Naive B cell (primary cell): ENCODE measurements around the gene RGSL1. TPM values are rescaled to one million over a fixed set of nuclear protein-coding genes. Genes with fewer than 3 reads are reported as not detected.

Experiments
- ATAC-seq, 2 donors: fragments of 150-1000 bp; cut with Tn5 transposase; 2 replicates each; pipeline ENCODE4 v1.10.0; 2021; ENCODE audit warnings: low read depth in 2 of 2, mild to moderate bottlenecking in 2 of 2, moderate library complexity in 2 of 2
- DNase-seq: peaks from one replicate; pipeline ENCODE4 v3.0.0; 2022
- H3K27ac Mint-ChIP-seq, 6 donors: one replicate each; pipeline ENCODE4 v1.8.0; 2020 to 2022; ENCODE audit warnings: mild to moderate bottlenecking in 6 of 6, mixed read lengths in 6 of 6, moderate library complexity in 5 of 6, inconsistent platforms in 2 of 6
- H3K27me3 Mint-ChIP-seq, 3 donors: one replicate each; pipeline ENCODE4 v1.8.0; 2021 to 2022; ENCODE audit warnings: mixed read lengths in 3 of 3, mild to moderate bottlenecking in 1 of 3
- H3K36me3 Mint-ChIP-seq, 2 donors: one replicate each; pipeline ENCODE4 v1.8.0; 2020 to 2022; ENCODE audit warnings: mixed read lengths in 2 of 2, inconsistent platforms in 1 of 2, mild to moderate bottlenecking in 1 of 2
- H3K4me1 Mint-ChIP-seq, 3 donors: one replicate each; pipeline ENCODE4 v1.8.0; 2020 to 2022; ENCODE audit warnings: mixed read lengths in 3 of 3, inconsistent platforms in 1 of 3, mild to moderate bottlenecking in 1 of 3, moderate library complexity in 1 of 3
- H3K4me3 Mint-ChIP-seq, 8 donors: one replicate each; pipeline ENCODE4 v1.8.0; 2020 to 2022; ENCODE audit warnings: mild to moderate bottlenecking in 8 of 8, mixed read lengths in 8 of 8, moderate library complexity in 8 of 8, inconsistent platforms in 2 of 8
- H3K9me3 Mint-ChIP-seq, 7 donors: one replicate each; pipeline ENCODE4 v1.8.0; 2020 to 2022; ENCODE audit warnings: mixed read lengths in 7 of 7, mild to moderate bottlenecking in 5 of 7, inconsistent platforms in 2 of 7, moderate library complexity in 1 of 7
- polyA plus RNA-seq, 6 donors: library from polyadenylated mRNA; unstranded; fragments of 300-500 nt; fragmentation: Illumina TruSeq; gene quantifications; one replicate each; pipeline ENCODE4 v1.2.3, GENCODE V29; 2021; ENCODE audit warnings: low read depth in 6 of 6

The RGSL1 gene
- polyA plus RNA-seq, 6 donors from 2014 or later, result 0.13 TPM; not detected in 5

- Mint-ChIP-seq H3K36me3 (peaks cover 9 to 16% of the 10 kb centered on the region in 2 donors), H3K4me3 (peak overlapping the region; percentile 95 to 100 (median 97)), H3K27me3 (no peaks in the 10 kb centered on the region), H3K27ac (peak overlapping the region; percentile 98 to 100 (median 99)), H3K9me3 (no peaks in the 10 kb centered on the region), H3K4me1 (peaks cover 39 to 46% (median 44%) of the 10 kb centered on the region in 3 donors)
- DNase-seq (no peak), ATAC-seq (no peak)
These were observed 139.6 kb downstream of the RGSL1 start for GRCh38 chr1:182589520-182589919.

- H3K4me3 Mint-ChIP-seq, result peak overlapping the region; percentile 95 to 100 (median 97)
- no peaks in the 10 kb centered on the region for H3K27me3 Mint-ChIP-seq
These were observed 140.0 kb downstream of the RGSL1 start for GRCh38 chr1:182589931-182590330.

GRCh38 chr1:182595641-182596240 lies 145.8 kb downstream of the RGSL1 start:
- DNase-seq (peak; percentile 45), ATAC-seq (peak; percentile 50)
- H3K4me3 Mint-ChIP-seq, result no peak overlapping the region
- peaks cover 0 to 4% (median 0%) of the 10 kb centered on the region in 3 donors for H3K27me3 Mint-ChIP-seq
- peaks cover 0 to 7% (median 2%) of the 10 kb centered on the region in 3 donors for H3K4me1 Mint-ChIP-seq
- no peaks in the 10 kb centered on the region for H3K9me3 Mint-ChIP-seq
- H3K27ac Mint-ChIP-seq, result peak overlapping the region in 2 of 6 donors; percentile 58 to 75
- H3K36me3 Mint-ChIP-seq, result no peaks in the 10 kb centered on the region

More at GRCh38 chr1:182589931-182590330, 140.0 kb downstream of the RGSL1 start:
- Mint-ChIP-seq H3K4me1 (peaks cover 35 to 42% (median 40%) of the 10 kb centered on the region in 3 donors), H3K36me3 (peaks cover 9 to 16% of the 10 kb centered on the region in 2 donors), H3K27ac (peak overlapping the region in 5 of 6 donors; percentile 61 to 100 (median 99)), H3K9me3 (no peaks in the 10 kb centered on the region)
- ATAC-seq (no peak), DNase-seq (no peak)

GRCh38 chr1:182596934-182597333 lies 147.0 kb downstream of the RGSL1 start:
- Mint-ChIP-seq H3K4me1 (peaks cover 0 to 7% (median 2%) of the 10 kb centered on the region in 3 donors), H3K9me3 (no peaks in the 10 kb centered on the region), H3K36me3 (no peaks in the 10 kb centered on the region), H3K27ac (peak overlapping the region in 1 of 6 donors; percentile 64), H3K27me3 (peaks cover 0 to 4% (median 0%) of the 10 kb centered on the region in 3 donors), H3K4me3 (no peak overlapping the region)
- ATAC-seq (no peak), DNase-seq (no peak)

- DNase-seq, result no peak
- peaks cover 0 to 4% (median 0%) of the 10 kb centered on the region in 3 donors for H3K27me3 Mint-ChIP-seq
- no peak overlapping the region for H3K4me3 Mint-ChIP-seq
- H3K36me3 Mint-ChIP-seq, result no peaks in the 10 kb centered on the region
- peak overlapping the region in 1 of 6 donors; percentile 49 for H3K27ac Mint-ChIP-seq
- H3K9me3 Mint-ChIP-seq, result no peaks in the 10 kb centered on the region
- no peak for ATAC-seq
- H3K4me1 Mint-ChIP-seq, result peaks cover 3 to 10% (median 7%) of the 10 kb centered on the region in 3 donors
These were observed 148.3 kb downstream of the RGSL1 start for GRCh38 chr1:182598296-182598695.

- H3K27ac Mint-ChIP-seq, result peak overlapping the region in 1 of 6 donors; percentile 27
- H3K4me1 Mint-ChIP-seq, result peaks cover 14 to 21% (median 15%) of the 10 kb centered on the region in 3 donors
- peaks cover 0 to 8% (median 0%) of the 10 kb centered on the region in 3 donors for H3K27me3 Mint-ChIP-seq
- peak overlapping the region in 1 of 8 donors; percentile 56 for H3K4me3 Mint-ChIP-seq
- ATAC-seq (no peak), DNase-seq (no peak)
- no peaks in the 10 kb centered on the region for H3K9me3 Mint-ChIP-seq
- no peaks in the 10 kb centered on the region for H3K36me3 Mint-ChIP-seq
These were observed 149.4 kb downstream of the RGSL1 start for GRCh38 chr1:182599339-182599738.

- Mint-ChIP-seq H3K9me3 (no peaks in the 10 kb centered on the region), H3K36me3 (no peaks in the 10 kb centered on the region), H3K4me1 (peaks cover 18 to 25% (median 18%) of the 10 kb centered on the region in 3 donors), H3K27ac (no peak overlapping the region), H3K4me3 (no peak overlapping the region), H3K27me3 (peaks cover 0 to 8% (median 0%) of the 10 kb centered on the region in 3 donors)
- DNase-seq (no peak), ATAC-seq (no peak)
These were observed 150.2 kb downstream of the RGSL1 start for GRCh38 chr1:182600036-182600713.

- H3K27me3 Mint-ChIP-seq, result peaks cover 0 to 8% (median 0%) of the 10 kb centered on the region in 3 donors
- ATAC-seq (no peak), DNase-seq (no peak)
- no peak overlapping the region for H3K4me3 Mint-ChIP-seq
- H3K4me1 Mint-ChIP-seq, result peaks cover 15 to 23% (median 18%) of the 10 kb centered on the region in 3 donors
- no peaks in the 10 kb centered on the region for H3K36me3 Mint-ChIP-seq
- no peaks in the 10 kb centered on the region for H3K9me3 Mint-ChIP-seq
- no peak overlapping the region for H3K27ac Mint-ChIP-seq
These were observed 150.9 kb downstream of the RGSL1 start for GRCh38 chr1:182600745-182601415.

- Mint-ChIP-seq H3K4me1 (peaks cover 15 to 19% (median 18%) of the 10 kb centered on the region in 3 donors), H3K9me3 (no peaks in the 10 kb centered on the region), H3K4me3 (no peak overlapping the region), H3K36me3 (no peaks in the 10 kb centered on the region), H3K27ac (no peak overlapping the region), H3K27me3 (peaks cover 0 to 6% (median 0%) of the 10 kb centered on the region in 3 donors)
- peak; percentile 73 for DNase-seq
- peak; percentile 9 to 27 for ATAC-seq
These were observed 151.5 kb downstream of the RGSL1 start for GRCh38 chr1:182601416-182601786.

GRCh38 chr1:182601913-182602312 lies 152.0 kb downstream of the RGSL1 start:
- H3K27ac Mint-ChIP-seq, result no peak overlapping the region
- DNase-seq, result no peak

GRCh38 chr1:182602935-182603645 lies 153.1 kb downstream of the RGSL1 start:
- no peaks in the 10 kb centered on the region for H3K9me3 Mint-ChIP-seq
- DNase-seq (no peak), ATAC-seq (no peak)
- H3K4me3 Mint-ChIP-seq, result peak overlapping the region; percentile 79 to 92 (median 89)
- H3K27me3 Mint-ChIP-seq, result peaks cover 0 to 7% (median 0%) of the 10 kb centered on the region in 3 donors
- no peaks in the 10 kb centered on the region for H3K36me3 Mint-ChIP-seq
- peak overlapping the region in 1 of 6 donors; percentile 76 for H3K27ac Mint-ChIP-seq
- peaks cover 21 to 25% (median 21%) of the 10 kb centered on the region in 3 donors for H3K4me1 Mint-ChIP-seq

More at GRCh38 chr1:182601913-182602312, 152.0 kb downstream of the RGSL1 start:
- no peaks in the 10 kb centered on the region for H3K9me3 Mint-ChIP-seq
- peaks cover 0 to 5% (median 0%) of the 10 kb centered on the region in 3 donors for H3K27me3 Mint-ChIP-seq
- no peaks in the 10 kb centered on the region for H3K36me3 Mint-ChIP-seq
- ATAC-seq, result no peak
- H3K4me3 Mint-ChIP-seq, result no peak overlapping the region
- peaks cover 15 to 19% (median 19%) of the 10 kb centered on the region in 3 donors for H3K4me1 Mint-ChIP-seq

GRCh38 chr1:182603646-182604174 lies 153.8 kb downstream of the RGSL1 start:
- peak; percentile 1 for ATAC-seq
- H3K4me3 Mint-ChIP-seq, result peak overlapping the region; percentile 79 to 92 (median 89)
- peaks cover 21 to 25% (median 23%) of the 10 kb centered on the region in 3 donors for H3K4me1 Mint-ChIP-seq
- H3K27ac Mint-ChIP-seq, result peak overlapping the region in 4 of 6 donors; percentile 67 to 93 (median 72)
- no peak for DNase-seq
- H3K9me3 Mint-ChIP-seq, result no peaks in the 10 kb centered on the region
- H3K36me3 Mint-ChIP-seq, result no peaks in the 10 kb centered on the region
- peaks cover 0 to 10% (median 0%) of the 10 kb centered on the region in 3 donors for H3K27me3 Mint-ChIP-seq
